Caco-2 (cell line): ENCODE data around the gene AIPL1. TPM values are rescaled to one million over a fixed set of nuclear protein-coding genes. Genes with fewer than 3 reads are reported as not detected.

ENCODE experiments used
- BruUV-seq: library from RNA; stranded (reverse); fragments of 400-500 nt; replicated peaks from 2 replicates; lab custom pipeline; 2021; lab: Mats Ljungman, UMichigan
- CTCF ChIA-PET: fragments of 300-600 bp; sonication (Branson Sonifier 250); formaldehyde crosslinking; loops from one replicate; lab custom pipeline; 2022; ENCODE audit warnings: antibody characterized with exemption; lab: Charles Lee
- POLR2A ChIA-PET: fragments of 300-600 bp; sonication (Branson Sonifier 250); formaldehyde crosslinking; loops from one replicate; lab custom pipeline; 2022; ENCODE audit warnings: antibody characterized with exemption; lab: Charles Lee
- DNase-seq, 2 experiments: peaks; one replicate each; pipeline versions ENCODE4 v3.0.0 to v3.0.0-alpha.2; 2020 to 2022
- H3K27me3 ChIP-seq: replicated peaks from 2 replicates; pipeline ENCODE4 v1.6.0; 2011; ENCODE audit warnings: low read length; ENCODE audit not compliant: control insufficient read depth, insufficient read depth
- H3K36me3 ChIP-seq: 2 replicates; pipeline ENCODE4 v1.5.1; 2011; ENCODE audit warnings: low read length; ENCODE audit not compliant: control insufficient read depth, insufficient read depth
- H3K4me1 ChIP-seq: fragments of 250-450 bp; sonication (Bioruptor Pico); 2 replicates; pipeline ENCODE4 v1.5.1; 2020; ENCODE audit warnings: mild to moderate bottlenecking
- H3K4me3 ChIP-seq: 2 replicates; pipeline ENCODE4 v1.5.1; 2011; ENCODE audit warnings: low read depth, mild to moderate bottlenecking, control low read depth, low read length
- H3K9me3 ChIP-seq: fragments of 250-450 bp; sonication (Bioruptor Pico); 2 replicates; pipeline ENCODE4 v1.5.1; 2020; ENCODE audit warnings: mild to moderate bottlenecking, moderate library complexity
- H3K27ac Mint-ChIP-seq: one replicate; pipeline ENCODE4 v1.8.0; 2022; ENCODE audit warnings: mixed read lengths; ENCODE audit not compliant: unreplicated experiment
- H3K27me3 Mint-ChIP-seq: one replicate; pipeline ENCODE4 v1.8.0; 2022; ENCODE audit warnings: mixed read lengths; ENCODE audit not compliant: insufficient read depth, unreplicated experiment
- H3K36me3 Mint-ChIP-seq: one replicate; pipeline ENCODE4 v1.8.0; 2022; ENCODE audit warnings: mild to moderate bottlenecking, mixed read lengths; ENCODE audit not compliant: insufficient read depth, unreplicated experiment
- H3K4me1 Mint-ChIP-seq: one replicate; pipeline ENCODE4 v1.8.0; 2022; ENCODE audit warnings: low read depth, mixed read lengths; ENCODE audit not compliant: unreplicated experiment
- H3K4me3 Mint-ChIP-seq: one replicate; pipeline ENCODE4 v1.8.0; 2022; ENCODE audit warnings: mild to moderate bottlenecking, moderate library complexity, mixed read lengths; ENCODE audit not compliant: unreplicated experiment
- H3K9me3 Mint-ChIP-seq: one replicate; pipeline ENCODE4 v1.8.0; 2022; ENCODE audit warnings: mixed read lengths; ENCODE audit not compliant: unreplicated experiment
- intact Hi-C: fragments of 100-400 bp; cut with micrococcal nuclease; formaldehyde crosslinking; loops from one replicate; pipeline ENCODE4 v1.10.0; 2022; ENCODE audit not compliant: unreplicated experiment
- total RNA-seq: library from RNA; stranded (reverse); gene quantifications from 2 replicates; pipeline ENCODE4 v1.2.3, GENCODE V29; 2022
- TF ChIP-seq, protein P1 (sequence below), 2 experiments: fragments of 200-600 bp in 1 of 2; IDR thresholded peaks; 1 replicate in 1 of 2; 2 replicates in 1 of 2; pipeline versions ENCODE4 v1.5.1 to v1.8.0; 2011 to 2022; ENCODE audit warnings: antibody characterized with exemption in 1 of 2, control low read depth in 1 of 2, inconsistent platforms in 1 of 2, low read depth in 1 of 2, low read length in 1 of 2, mild to moderate bottlenecking in 1 of 2, moderate library complexity in 1 of 2; ENCODE audit not compliant: insufficient read depth in 1 of 2, severe bottlenecking in 1 of 2, unreplicated experiment in 1 of 2

The AIPL1 gene
- total RNA-seq, 1 experiment from 2014 or later, result not detected

DNA sequence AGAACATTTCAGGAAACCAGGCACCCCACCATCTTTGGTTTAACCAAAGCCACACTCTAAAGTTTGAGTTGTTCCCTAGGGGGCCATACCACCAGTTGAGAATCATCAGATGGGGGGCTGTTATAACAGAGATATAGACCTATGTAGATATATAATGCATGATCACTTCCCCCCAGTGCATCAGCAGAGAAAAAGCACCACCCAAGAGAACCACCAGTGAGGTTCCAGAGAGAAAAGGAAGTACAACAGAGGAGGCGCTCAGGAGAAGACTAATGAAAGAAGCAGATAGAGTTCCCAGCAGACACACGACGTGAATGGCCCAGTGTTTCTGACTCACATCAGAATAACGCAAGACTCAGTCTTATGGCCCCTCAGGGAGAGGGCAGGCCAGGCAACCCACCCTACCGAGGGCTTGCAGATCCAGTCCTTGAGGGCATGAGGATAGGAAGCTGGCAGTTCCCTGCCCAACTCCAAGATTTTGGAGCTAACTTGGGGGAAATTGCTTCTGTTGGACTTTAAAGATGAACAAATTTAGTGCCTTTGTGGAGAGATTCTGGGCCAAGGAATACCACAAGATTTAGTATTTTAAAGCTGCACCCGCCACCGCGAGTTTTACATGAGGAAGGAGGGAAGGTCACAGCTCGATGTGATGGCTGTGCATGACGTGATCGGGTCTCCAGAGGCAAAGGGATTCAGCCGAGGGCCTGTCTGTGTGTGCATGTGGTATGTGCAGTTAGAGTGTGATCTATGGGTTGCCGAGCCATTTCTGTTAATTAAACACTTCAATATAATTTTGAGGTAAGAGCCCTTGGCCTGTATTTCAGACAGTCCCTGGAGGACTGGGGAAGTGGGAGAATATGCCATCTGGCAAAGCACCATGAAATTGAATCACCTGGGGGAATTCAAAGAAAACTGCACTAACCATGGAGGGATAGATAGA lies 53.1 kb downstream of the AIPL1 start:
- peaks cover 5% of the 10 kb centered on the region for H3K27me3 Mint-ChIP-seq
- H3K4me1 ChIP-seq, result no peaks in the 10 kb centered on the region
- no peaks in the 10 kb centered on the region for H3K36me3 Mint-ChIP-seq
- no peaks in the 10 kb centered on the region for H3K27me3 ChIP-seq
- ChIA-PET POLR2A (no interaction called here), CTCF (no interaction called here)
- no peaks in the 10 kb centered on the region for H3K4me1 Mint-ChIP-seq
- H3K4me3 Mint-ChIP-seq, result no peak overlapping the region
- H3K27ac Mint-ChIP-seq, result no peak overlapping the region
- BruUV-seq, result no TSS peak
- TF ChIP-seq, protein P1, sequence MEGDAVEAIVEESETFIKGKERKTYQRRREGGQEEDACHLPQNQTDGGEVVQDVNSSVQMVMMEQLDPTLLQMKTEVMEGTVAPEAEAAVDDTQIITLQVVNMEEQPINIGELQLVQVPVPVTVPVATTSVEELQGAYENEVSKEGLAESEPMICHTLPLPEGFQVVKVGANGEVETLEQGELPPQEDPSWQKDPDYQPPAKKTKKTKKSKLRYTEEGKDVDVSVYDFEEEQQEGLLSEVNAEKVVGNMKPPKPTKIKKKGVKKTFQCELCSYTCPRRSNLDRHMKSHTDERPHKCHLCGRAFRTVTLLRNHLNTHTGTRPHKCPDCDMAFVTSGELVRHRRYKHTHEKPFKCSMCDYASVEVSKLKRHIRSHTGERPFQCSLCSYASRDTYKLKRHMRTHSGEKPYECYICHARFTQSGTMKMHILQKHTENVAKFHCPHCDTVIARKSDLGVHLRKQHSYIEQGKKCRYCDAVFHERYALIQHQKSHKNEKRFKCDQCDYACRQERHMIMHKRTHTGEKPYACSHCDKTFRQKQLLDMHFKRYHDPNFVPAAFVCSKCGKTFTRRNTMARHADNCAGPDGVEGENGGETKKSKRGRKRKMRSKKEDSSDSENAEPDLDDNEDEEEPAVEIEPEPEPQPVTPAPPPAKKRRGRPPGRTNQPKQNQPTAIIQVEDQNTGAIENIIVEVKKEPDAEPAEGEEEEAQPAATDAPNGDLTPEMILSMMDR (IDR thresholded peaks at IDR 0.05; ENCODE audit: insufficient read depth in 1 of 2, low read depth in 1 of 2, low read length in 1 of 2, severe bottlenecking in 1 of 2, unreplicated experiment in 1 of 2), result no peak
- no peak for DNase-seq
- H3K9me3 Mint-ChIP-seq, result peaks cover 11% of the 10 kb centered on the region
- no peaks in the 10 kb centered on the region for H3K9me3 ChIP-seq
- intact Hi-C loops, result no loop called here
- H3K4me3 ChIP-seq, result no peak overlapping the region
- no peaks in the 10 kb centered on the region for H3K36me3 ChIP-seq

DNA sequence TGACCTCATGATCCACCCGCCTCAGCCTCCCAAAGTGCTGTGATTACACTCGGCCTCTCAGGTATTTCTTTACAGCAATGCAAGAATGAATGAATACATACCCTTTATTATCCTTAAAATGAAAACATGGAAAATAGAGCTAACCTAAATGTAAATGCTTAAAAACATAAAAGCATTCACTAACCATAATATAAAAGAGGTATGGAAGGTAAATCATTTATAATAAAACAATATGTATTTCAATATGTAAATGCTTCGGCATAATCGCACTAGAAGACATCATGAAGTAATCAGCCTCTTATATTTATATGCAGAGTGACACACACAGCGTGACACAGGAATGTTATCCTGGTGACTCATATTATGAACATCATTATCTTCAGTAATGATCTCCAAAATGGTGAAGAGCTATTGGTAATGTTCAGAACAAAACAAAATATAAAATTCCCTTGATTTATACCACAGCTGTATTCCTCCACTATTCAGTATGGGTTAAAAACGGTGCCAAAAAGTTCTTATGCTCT lies 53.9 kb downstream of the AIPL1 start:
- no peak overlapping the region for H3K4me3 Mint-ChIP-seq
- no peaks in the 10 kb centered on the region for H3K4me1 Mint-ChIP-seq
- CTCF ChIA-PET, result no interaction called here
- no peak overlapping the region for H3K27ac Mint-ChIP-seq
- Histone ChIP-seq H3K9me3 (no peaks in the 10 kb centered on the region), H3K4me1 (no peaks in the 10 kb centered on the region), H3K27me3 (no peaks in the 10 kb centered on the region), H3K36me3 (no peaks in the 10 kb centered on the region), H3K4me3 (no peak overlapping the region)
- no peaks in the 10 kb centered on the region for H3K36me3 Mint-ChIP-seq
- peaks cover 5% of the 10 kb centered on the region for H3K27me3 Mint-ChIP-seq
- no TSS peak for BruUV-seq
- POLR2A ChIA-PET, result no interaction called here
- peaks cover 11% of the 10 kb centered on the region for H3K9me3 Mint-ChIP-seq
- no peak for DNase-seq
- intact Hi-C loops, result no loop called here
- TF ChIP-seq, protein P1 (IDR thresholded peaks at IDR 0.05; ENCODE audit: insufficient read depth in 1 of 2, low read depth in 1 of 2, low read length in 1 of 2, severe bottlenecking in 1 of 2, unreplicated experiment in 1 of 2), result no peak

DNA sequence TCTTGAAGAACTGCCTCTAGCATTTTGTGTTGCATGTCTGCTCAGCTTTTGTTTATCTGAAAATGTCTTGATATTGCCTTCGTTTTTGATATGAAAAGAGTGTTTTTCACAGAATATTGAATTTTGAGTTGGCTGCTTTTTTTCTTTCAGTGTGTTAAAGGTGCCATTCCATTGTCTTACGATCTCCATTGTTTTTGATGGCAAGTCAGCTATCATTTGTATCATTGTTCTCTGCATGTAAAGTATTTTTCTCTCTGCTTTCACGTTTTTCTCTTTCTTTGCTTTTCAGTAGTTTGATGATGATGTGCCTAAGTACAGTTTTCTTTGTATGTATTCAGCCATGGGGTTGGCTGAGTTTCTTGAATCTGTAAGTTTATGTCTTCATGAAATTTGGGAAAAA lies 57.0 kb downstream of the AIPL1 start:
- no peaks in the 10 kb centered on the region for H3K36me3 Mint-ChIP-seq
- no peak overlapping the region for H3K27ac Mint-ChIP-seq
- no TSS peak for BruUV-seq
- no peaks in the 10 kb centered on the region for H3K36me3 ChIP-seq
- POLR2A ChIA-PET, result no interaction called here
- no peaks in the 10 kb centered on the region for H3K9me3 ChIP-seq
- no peak overlapping the region for H3K4me3 Mint-ChIP-seq
- DNase-seq, result no peak
- no peaks in the 10 kb centered on the region for H3K27me3 ChIP-seq
- H3K9me3 Mint-ChIP-seq, result peaks cover 11% of the 10 kb centered on the region
- no peaks in the 10 kb centered on the region for H3K4me1 ChIP-seq
- intact Hi-C loops, result no loop called here
- TF ChIP-seq, protein P1 (IDR thresholded peaks at IDR 0.05; ENCODE audit: insufficient read depth in 1 of 2, low read depth in 1 of 2, low read length in 1 of 2, severe bottlenecking in 1 of 2, unreplicated experiment in 1 of 2), result no peak
- CTCF ChIA-PET, result no interaction called here
- peaks cover 9% of the 10 kb centered on the region for H3K4me1 Mint-ChIP-seq
- peaks cover 5% of the 10 kb centered on the region for H3K27me3 Mint-ChIP-seq
- no peak overlapping the region for H3K4me3 ChIP-seq
